Neural crest cell (in vitro differentiated cells): Measurements from ENCODE around the gene SEMA4D. TPM values are rescaled to one million over a fixed set of nuclear protein-coding genes. Genes with fewer than 3 reads are reported as not detected.

ENCODE experiments used
- DNase-seq: peaks from one replicate; pipeline ENCODE4 v3.0.0; 2021; ENCODE audit warnings: low read depth, mixed read lengths, low spot score
- H3K27ac Mint-ChIP-seq: one replicate; pipeline ENCODE4 v1.8.0; 2021; ENCODE audit warnings: mild to moderate bottlenecking, mixed read lengths; ENCODE audit not compliant: unreplicated experiment
- H3K27me3 Mint-ChIP-seq: 2 replicates; pipeline ENCODE4 v1.8.0; 2021; ENCODE audit warnings: low read depth, mild to moderate bottlenecking, mixed read lengths
- H3K36me3 Mint-ChIP-seq: 2 replicates; pipeline ENCODE4 v1.8.0; 2021; ENCODE audit warnings: low read depth, mild to moderate bottlenecking, mixed read lengths
- H3K4me1 Mint-ChIP-seq: 2 replicates; pipeline ENCODE4 v1.8.0; 2021; ENCODE audit warnings: mixed read lengths
- H3K4me3 Mint-ChIP-seq: one replicate; pipeline ENCODE4 v1.8.0; 2021; ENCODE audit warnings: mild to moderate bottlenecking, mixed read lengths
- H3K9me3 Mint-ChIP-seq: 2 replicates; pipeline ENCODE4 v1.8.0; 2021; ENCODE audit warnings: mixed read lengths
- total RNA-seq: library from RNA; stranded (reverse); gene quantifications from 2 replicates; pipeline ENCODE4 v1.2.1, GENCODE V29; 2021
- TF ChIP-seq, protein P1 (sequence below): fragments of 200-600 bp; sonication (generic); conservative IDR thresholded peaks from 2 replicates; pipeline ENCODE4 v1.5.0; 2021; ENCODE audit warnings: antibody characterized with exemption, mild to moderate bottlenecking

Gene SEMA4D
- total RNA-seq, 1 donor from 2014 or later, result 33.5 TPM

DNA sequence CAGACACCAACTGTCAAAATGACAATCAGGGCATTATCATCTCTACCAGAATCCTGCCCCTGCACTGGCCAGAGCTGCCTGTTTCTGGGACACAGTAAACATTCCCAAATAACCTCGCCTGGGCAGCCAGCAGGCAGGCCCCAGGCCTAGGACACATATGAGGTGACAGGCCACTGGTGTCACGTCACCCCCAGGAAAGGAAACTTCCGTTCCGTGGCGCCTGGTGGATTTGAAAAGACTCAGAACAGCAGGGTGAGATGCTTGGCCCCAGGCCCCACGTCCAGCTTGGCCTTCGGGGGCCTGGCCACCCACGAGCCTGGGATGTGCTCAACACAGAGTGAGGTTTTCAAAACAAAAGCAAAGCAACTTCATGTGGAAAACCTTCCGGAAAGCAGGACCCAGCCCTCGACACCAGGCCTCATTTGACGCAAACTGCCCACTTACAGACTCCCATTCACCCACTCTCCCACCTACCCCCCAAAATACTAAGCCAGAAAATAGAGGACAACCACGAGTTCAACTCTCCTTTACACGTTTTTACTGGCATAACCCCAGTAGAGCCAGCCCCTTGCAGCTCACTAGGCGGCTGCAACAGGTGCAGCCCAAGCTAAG, 1.2 kb downstream of the SEMA4D start:
- Mint-ChIP-seq H3K27ac (peak overlapping the region; percentile 14), H3K4me1 (peaks cover 30% of the 10 kb centered on the region), H3K36me3 (peaks cover 5% of the 10 kb centered on the region), H3K9me3 (no peaks in the 10 kb centered on the region), H3K4me3 (peak overlapping the region; percentile 85), H3K27me3 (peaks cover 6% of the 10 kb centered on the region)
- no peak for DNase-seq
- TF ChIP-seq, protein P1, sequence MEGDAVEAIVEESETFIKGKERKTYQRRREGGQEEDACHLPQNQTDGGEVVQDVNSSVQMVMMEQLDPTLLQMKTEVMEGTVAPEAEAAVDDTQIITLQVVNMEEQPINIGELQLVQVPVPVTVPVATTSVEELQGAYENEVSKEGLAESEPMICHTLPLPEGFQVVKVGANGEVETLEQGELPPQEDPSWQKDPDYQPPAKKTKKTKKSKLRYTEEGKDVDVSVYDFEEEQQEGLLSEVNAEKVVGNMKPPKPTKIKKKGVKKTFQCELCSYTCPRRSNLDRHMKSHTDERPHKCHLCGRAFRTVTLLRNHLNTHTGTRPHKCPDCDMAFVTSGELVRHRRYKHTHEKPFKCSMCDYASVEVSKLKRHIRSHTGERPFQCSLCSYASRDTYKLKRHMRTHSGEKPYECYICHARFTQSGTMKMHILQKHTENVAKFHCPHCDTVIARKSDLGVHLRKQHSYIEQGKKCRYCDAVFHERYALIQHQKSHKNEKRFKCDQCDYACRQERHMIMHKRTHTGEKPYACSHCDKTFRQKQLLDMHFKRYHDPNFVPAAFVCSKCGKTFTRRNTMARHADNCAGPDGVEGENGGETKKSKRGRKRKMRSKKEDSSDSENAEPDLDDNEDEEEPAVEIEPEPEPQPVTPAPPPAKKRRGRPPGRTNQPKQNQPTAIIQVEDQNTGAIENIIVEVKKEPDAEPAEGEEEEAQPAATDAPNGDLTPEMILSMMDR, result no peak

DNA sequence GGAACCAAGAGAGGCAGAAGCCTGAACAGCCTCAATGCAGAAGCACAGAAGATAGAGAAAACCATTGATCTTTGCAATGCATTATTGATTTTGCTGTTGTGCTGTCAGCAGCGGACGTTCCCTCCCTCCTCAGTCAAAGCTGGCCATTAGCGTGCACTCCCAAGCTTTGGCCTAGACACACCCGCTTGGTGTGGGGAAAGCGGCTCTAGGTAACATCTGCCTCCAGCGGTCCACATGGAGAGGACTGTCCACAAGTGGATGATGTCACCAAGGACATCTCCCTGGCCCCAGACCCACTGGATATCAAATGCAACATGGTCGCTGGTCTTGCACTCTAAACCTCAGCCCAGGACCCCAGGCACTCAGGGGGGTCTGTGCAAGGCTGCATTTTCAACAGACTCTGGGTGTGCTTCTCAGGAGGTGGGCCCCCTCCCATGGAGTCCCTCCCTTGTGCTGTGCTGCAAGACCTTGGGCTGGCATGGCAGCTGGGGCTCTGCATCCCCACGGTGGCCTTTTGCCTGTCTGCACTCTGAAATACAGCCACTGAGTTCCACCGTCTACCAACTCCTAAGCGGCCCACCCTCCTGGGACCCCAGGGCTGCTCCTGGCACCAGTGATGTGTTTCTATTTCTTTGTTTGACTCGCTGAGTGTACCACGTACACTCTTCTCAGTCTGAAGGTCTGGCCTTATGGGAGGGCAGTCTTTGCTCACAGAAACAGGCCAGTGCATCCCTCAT, 1.9 kb downstream of the SEMA4D start:
- TF ChIP-seq, protein P1, result no peak
- DNase-seq, result no peak
- Mint-ChIP-seq H3K27me3 (peaks cover 6% of the 10 kb centered on the region), H3K4me3 (peak overlapping the region; percentile 85), H3K36me3 (peaks cover 5% of the 10 kb centered on the region), H3K4me1 (peaks cover 30% of the 10 kb centered on the region), H3K27ac (no peak overlapping the region), H3K9me3 (no peaks in the 10 kb centered on the region)

DNA sequence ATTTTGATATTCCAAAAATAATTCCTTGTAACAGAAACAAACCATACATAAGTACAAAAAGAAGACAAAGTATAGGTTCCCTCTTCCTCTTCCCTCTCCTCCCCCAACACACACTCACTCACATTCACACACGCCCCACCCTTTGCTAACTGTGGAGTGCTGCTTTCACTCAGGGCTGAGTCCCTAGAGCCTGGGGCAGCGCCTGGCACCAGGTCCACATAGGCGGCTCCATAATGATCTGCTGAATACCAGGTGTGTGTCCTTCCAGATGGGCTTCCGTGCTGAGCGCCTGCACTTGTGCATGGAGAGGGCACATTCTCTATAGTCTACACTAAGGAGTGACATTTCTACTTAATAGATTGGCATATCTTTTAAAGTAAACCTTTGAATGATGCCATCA, 3.7 kb downstream of the SEMA4D start:
- Mint-ChIP-seq H3K36me3 (peaks cover 5% of the 10 kb centered on the region), H3K4me1 (peaks cover 34% of the 10 kb centered on the region), H3K27me3 (peaks cover 6% of the 10 kb centered on the region), H3K9me3 (no peaks in the 10 kb centered on the region), H3K27ac (no peak overlapping the region), H3K4me3 (peak overlapping the region; percentile 70)
- TF ChIP-seq, protein P1, result no peak
- no peak for DNase-seq

DNA sequence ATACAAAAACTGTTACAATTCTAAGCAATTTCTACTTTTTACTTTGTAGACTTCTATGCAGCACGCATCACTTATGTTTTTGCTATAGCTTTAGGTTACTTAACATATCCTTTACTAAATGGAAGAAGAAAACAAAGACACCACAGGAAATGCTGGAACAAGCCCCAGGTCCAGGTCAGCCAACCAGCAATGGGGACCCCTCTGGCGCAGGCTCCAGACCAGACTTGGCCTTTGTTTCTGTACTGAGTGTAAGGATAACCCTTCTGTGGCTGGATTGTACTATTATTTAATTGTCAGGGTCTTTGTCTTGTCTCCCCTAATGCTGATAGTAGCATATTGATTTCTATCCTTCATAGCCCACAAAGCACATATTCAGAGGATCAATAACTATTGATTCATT, 4.2 kb downstream of the SEMA4D start:
- Mint-ChIP-seq H3K27me3 (peaks cover 6% of the 10 kb centered on the region), H3K36me3 (peaks cover 5% of the 10 kb centered on the region), H3K4me1 (peaks cover 34% of the 10 kb centered on the region), H3K27ac (no peak overlapping the region), H3K9me3 (no peaks in the 10 kb centered on the region), H3K4me3 (peak overlapping the region; percentile 45)
- DNase-seq, result no peak
- TF ChIP-seq, protein P1, result no peak

DNA sequence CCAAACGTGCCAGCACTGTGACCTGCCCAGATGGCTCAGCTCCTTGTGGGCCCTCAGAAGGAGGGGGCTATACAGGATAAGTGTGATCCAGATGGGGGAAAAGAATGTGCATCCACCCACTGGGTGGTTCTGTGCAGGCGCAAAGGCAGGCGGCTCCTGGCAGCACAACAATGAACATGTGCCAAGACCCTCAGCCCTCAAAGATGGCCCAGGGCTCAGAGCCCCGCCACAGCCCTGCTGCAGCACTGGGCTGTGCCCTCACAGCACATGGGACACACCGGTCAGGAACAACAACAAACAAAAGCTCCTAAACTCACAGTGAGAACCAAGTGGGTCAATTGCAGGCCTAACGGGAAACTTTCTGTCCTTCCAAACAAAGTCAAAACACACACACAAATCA, 4.7 kb downstream of the SEMA4D start:
- Mint-ChIP-seq H3K36me3 (peaks cover 5% of the 10 kb centered on the region), H3K27me3 (peaks cover 6% of the 10 kb centered on the region), H3K27ac (no peak overlapping the region), H3K4me3 (peak overlapping the region; percentile 5), H3K9me3 (no peaks in the 10 kb centered on the region), H3K4me1 (peaks cover 33% of the 10 kb centered on the region)
- TF ChIP-seq, protein P1, result no peak
- DNase-seq, result no peak
